Progenitor cell of endocrine pancreas (in vitro differentiated cells): ENCODE results near the gene POLA1. TPM values are rescaled to one million over a fixed set of nuclear protein-coding genes. Genes with fewer than 3 reads are reported as not detected.

Experiments
- DNase-seq: peaks from one replicate; pipeline ENCODE4 v3.0.0; 2021; ENCODE audit warnings: low spot score; ENCODE audit not compliant: unreplicated experiment
- H3K27ac Mint-ChIP-seq: 2 replicates; pipeline ENCODE4 v1.8.0; 2021; ENCODE audit warnings: mild to moderate bottlenecking, moderate library complexity, mixed read lengths
- H3K27me3 Mint-ChIP-seq: 2 replicates; pipeline ENCODE4 v1.8.0; 2021; ENCODE audit warnings: mixed read lengths
- H3K36me3 Mint-ChIP-seq: 2 replicates; pipeline ENCODE4 v1.8.0; 2022; ENCODE audit warnings: mixed read lengths; ENCODE audit not compliant: insufficient read depth
- H3K4me1 Mint-ChIP-seq: 2 replicates; pipeline ENCODE4 v1.8.0; 2021; ENCODE audit warnings: low read depth, mixed read lengths
- H3K4me3 Mint-ChIP-seq: 2 replicates; pipeline ENCODE4 v1.8.0; 2021; ENCODE audit warnings: low read depth, mild to moderate bottlenecking, moderate library complexity, mixed read lengths
- H3K9me3 Mint-ChIP-seq: 2 replicates; pipeline ENCODE4 v1.8.0; 2021; ENCODE audit warnings: low read depth, mixed read lengths
- CTCF ChIP-seq: fragments of 200-600 bp; sonication (generic); IDR thresholded peaks from one replicate; pipeline ENCODE4 v1.5.0; 2021; ENCODE audit warnings: antibody characterized with exemption, mild to moderate bottlenecking; ENCODE audit not compliant: unreplicated experiment
- total RNA-seq: library from RNA; stranded (reverse); gene quantifications from 2 replicates; pipeline ENCODE4 v1.2.1, GENCODE V29; 2021

POLA1 gene
- total RNA-seq, 1 donor from 2014 or later, result 44.8 TPM

- Mint-ChIP-seq H3K4me1 (peaks cover 28% of the 10 kb centered on the region), H3K9me3 (no peaks in the 10 kb centered on the region), H3K4me3 (peak overlapping the region; percentile 58), H3K36me3 (no peaks in the 10 kb centered on the region), H3K27ac (peak overlapping the region; percentile 8), H3K27me3 (no peaks in the 10 kb centered on the region)
- no peak for DNase-seq
- TF ChIP-seq CTCF, result no peak
Observed at GRCh38 chrX:24692305-24692704, 1.4 kb upstream of the POLA1 start.

GRCh38 chrX:24694825-24695224 is 1.1 kb downstream of the POLA1 start:
- no peaks in the 10 kb centered on the region for H3K27me3 Mint-ChIP-seq
- no peak for DNase-seq
- H3K36me3 Mint-ChIP-seq, result peaks cover under 1% of the 10 kb centered on the region
- TF ChIP-seq CTCF, result no peak
- peak overlapping the region; percentile 76 for H3K27ac Mint-ChIP-seq
- peak overlapping the region; percentile 94 for H3K4me3 Mint-ChIP-seq
- H3K9me3 Mint-ChIP-seq, result no peaks in the 10 kb centered on the region
- peaks cover 26% of the 10 kb centered on the region for H3K4me1 Mint-ChIP-seq

DNA sequence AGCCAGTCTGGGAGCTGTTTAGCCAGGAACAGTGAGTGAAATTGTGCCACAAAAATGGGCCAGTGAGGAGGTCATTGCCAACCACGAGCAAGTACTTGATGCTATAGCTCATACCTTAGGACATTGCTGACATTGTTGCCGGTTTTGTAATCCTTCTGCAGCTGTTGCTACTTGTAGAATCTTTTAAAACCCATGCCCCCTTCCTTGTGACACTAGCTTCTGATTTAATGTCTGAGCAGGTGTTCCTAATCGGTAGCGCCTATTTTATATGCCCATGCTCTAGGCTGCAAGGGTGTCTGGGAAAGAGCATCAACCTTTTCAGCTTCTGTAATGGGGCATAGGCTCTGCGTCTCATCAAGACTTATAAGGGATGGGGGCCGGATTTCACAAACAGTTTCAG is 2.6 kb downstream of the POLA1 start:
- no peak for DNase-seq
- H3K27ac Mint-ChIP-seq, result no peak overlapping the region
- H3K9me3 Mint-ChIP-seq, result no peaks in the 10 kb centered on the region
- no peak overlapping the region for H3K4me3 Mint-ChIP-seq
- no peak for TF ChIP-seq CTCF
- H3K36me3 Mint-ChIP-seq, result peaks cover 3% of the 10 kb centered on the region
- H3K27me3 Mint-ChIP-seq, result no peaks in the 10 kb centered on the region
- H3K4me1 Mint-ChIP-seq, result peaks cover 20% of the 10 kb centered on the region

- DNase-seq, result no peak
- Mint-ChIP-seq H3K4me1 (peaks cover 3% of the 10 kb centered on the region), H3K4me3 (no peak overlapping the region), H3K36me3 (peaks cover 18% of the 10 kb centered on the region), H3K9me3 (no peaks in the 10 kb centered on the region), H3K27me3 (no peaks in the 10 kb centered on the region), H3K27ac (no peak overlapping the region)
- TF ChIP-seq CTCF, result no peak
Observed at GRCh38 chrX:24702362-24703184, 8.9 kb downstream of the POLA1 start.

GRCh38 chrX:24703185-24703494 is 9.4 kb downstream of the POLA1 start:
- Mint-ChIP-seq H3K4me1 (peaks cover 3% of the 10 kb centered on the region), H3K9me3 (no peaks in the 10 kb centered on the region), H3K36me3 (peaks cover 23% of the 10 kb centered on the region), H3K27ac (no peak overlapping the region), H3K27me3 (no peaks in the 10 kb centered on the region), H3K4me3 (no peak overlapping the region)
- no peak for DNase-seq
- no peak for TF ChIP-seq CTCF
